Measurements from ENCODE around the gene TSPAN15.

The TSPAN15 gene

GRCh38 chr10:69437321-69438259 lies 13.7 kb upstream of the TSPAN15 start:
- no peaks in the 10 kb centered on the region for H4K20me1 ChIP-seq (ENCODE audit: insufficient read depth, low read length)
- H3K9me3 ChIP-seq (ENCODE audit: insufficient read depth, low read length, severe bottlenecking), result no peaks in the 10 kb centered on the region
- TF ChIP-seq EZH2 (IDR thresholded peaks at IDR 0.05; ENCODE audit: borderline replicate concordance, low read depth, low read length, severe bottlenecking) (no peak), CTCF (IDR thresholded peaks at IDR 0.05; ENCODE audit: borderline replicate concordance, extremely low read depth, low read length, poor library complexity, severe bottlenecking) (no peak)
- no peak overlapping the region for H2AFZ ChIP-seq (ENCODE audit: low read depth, low read length)
- no peaks in the 10 kb centered on the region for H3K4me1 ChIP-seq (ENCODE audit: insufficient read depth, low read length)
- H3K4me3 ChIP-seq (ENCODE audit: low read depth in 1 of 2, low read length in 2 of 2), result no peak overlapping the region
- H3K79me2 ChIP-seq (ENCODE audit: insufficient read depth, low read length), result no peaks in the 10 kb centered on the region
- DNase-seq (no peak), ATAC-seq (ENCODE audit: insufficient read depth, low read depth) (no peak)
- H3K36me3 ChIP-seq (ENCODE audit: insufficient read depth, low read length), result no peaks in the 10 kb centered on the region
- H3K9ac ChIP-seq (ENCODE audit: low read depth, low read length), result no peak overlapping the region
- no peak overlapping the region for H3K4me2 ChIP-seq (ENCODE audit: insufficient read depth, low read length)
- H3K27ac ChIP-seq (ENCODE audit: low read length), result no peak overlapping the region
- H3K27me3 ChIP-seq (ENCODE audit: insufficient read depth, low read length, poor library complexity), result peaks cover 7% of the 10 kb centered on the region

- no peak for DNase-seq
- TF ChIP-seq EZH2 (IDR thresholded peaks at IDR 0.05; ENCODE audit: borderline replicate concordance, low read depth, low read length, severe bottlenecking), result no peak
- TF ChIP-seq CTCF (IDR thresholded peaks at IDR 0.05; ENCODE audit: borderline replicate concordance, extremely low read depth, low read length, poor library complexity, severe bottlenecking), result no peak
- Histone ChIP-seq H3K27me3 (ENCODE audit: insufficient read depth, low read length, poor library complexity) (peaks cover 3% of the 10 kb centered on the region), H3K79me2 (ENCODE audit: insufficient read depth, low read length) (no peaks in the 10 kb centered on the region), H2AFZ (ENCODE audit: low read depth, low read length) (no peak overlapping the region), H3K36me3 (ENCODE audit: insufficient read depth, low read length) (no peaks in the 10 kb centered on the region), H3K27ac (ENCODE audit: low read length) (no peak overlapping the region), H4K20me1 (ENCODE audit: insufficient read depth, low read length) (no peaks in the 10 kb centered on the region), H3K4me1 (ENCODE audit: insufficient read depth, low read length) (no peaks in the 10 kb centered on the region), H3K4me3 (ENCODE audit: low read depth in 1 of 2, low read length in 2 of 2) (no peak overlapping the region), H3K4me2 (ENCODE audit: insufficient read depth, low read length) (no peak overlapping the region), H3K9me3 (ENCODE audit: insufficient read depth, low read length, severe bottlenecking) (no peaks in the 10 kb centered on the region), H3K9ac (ENCODE audit: low read depth, low read length) (no peak overlapping the region)
- ATAC-seq (ENCODE audit: insufficient read depth, low read depth), result no peak
Measured at GRCh38 chr10:69438536-69439349, 12.5 kb upstream of the TSPAN15 start.

- H4K20me1 ChIP-seq (ENCODE audit: insufficient read depth, low read length), result no peaks in the 10 kb centered on the region
- no peak overlapping the region for H2AFZ ChIP-seq (ENCODE audit: low read depth, low read length)
- H3K4me1 ChIP-seq (ENCODE audit: insufficient read depth, low read length), result no peaks in the 10 kb centered on the region
- no peaks in the 10 kb centered on the region for H3K9me3 ChIP-seq (ENCODE audit: insufficient read depth, low read length, severe bottlenecking)
- no peak overlapping the region for H3K4me2 ChIP-seq (ENCODE audit: insufficient read depth, low read length)
- no peaks in the 10 kb centered on the region for H3K36me3 ChIP-seq (ENCODE audit: insufficient read depth, low read length)
- DNase-seq (no peak), ATAC-seq (ENCODE audit: insufficient read depth, low read depth) (no peak)
- H3K27me3 ChIP-seq (ENCODE audit: insufficient read depth, low read length, poor library complexity), result peaks cover 3% of the 10 kb centered on the region
- no peak overlapping the region for H3K9ac ChIP-seq (ENCODE audit: low read depth, low read length)
- no peak for TF ChIP-seq EZH2 (IDR thresholded peaks at IDR 0.05; ENCODE audit: borderline replicate concordance, low read depth, low read length, severe bottlenecking)
- TF ChIP-seq CTCF (IDR thresholded peaks at IDR 0.05; ENCODE audit: borderline replicate concordance, extremely low read depth, low read length, poor library complexity, severe bottlenecking), result no peak
- H3K4me3 ChIP-seq (ENCODE audit: low read depth in 1 of 2, low read length in 2 of 2), result no peak overlapping the region
- H3K27ac ChIP-seq (ENCODE audit: low read length), result no peak overlapping the region
- H3K79me2 ChIP-seq (ENCODE audit: insufficient read depth, low read length), result no peaks in the 10 kb centered on the region
Measured at GRCh38 chr10:69439350-69439739, 11.9 kb upstream of the TSPAN15 start.

All from DND-41 (cell line).